GM19239 (cell line): Measurements from ENCODE around the gene CAMTA1.

Experiments used
- DNase-seq: peaks from one replicate; pipeline ENCODE4 v3.0.0; 2011; ENCODE audit warnings: low spot score; ENCODE audit not compliant: insufficient read length
- FAIRE-seq: peaks from 2 replicates; lab custom pipeline; 2011; peaks lifted over from hg19 to GRCh38; lab: Jason Lieb, UNC

CAMTA1 gene

GRCh38 chr1:6870571-6870970 is 85.3 kb downstream of the CAMTA1 start:
- FAIRE-seq (peak; percentile 11), DNase-seq (no peak)

GRCh38 chr1:6871300-6871972 is 86.2 kb downstream of the CAMTA1 start:
- FAIRE-seq (peak; percentile 37), DNase-seq (no peak)

- DNase-seq (no peak), FAIRE-seq (no peak)
Observed at GRCh38 chr1:6872573-6873261, 87.5 kb downstream of the CAMTA1 start.

GRCh38 chr1:6873298-6874015 is 88.2 kb downstream of the CAMTA1 start:
- FAIRE-seq = no peak
- no peak for DNase-seq

- DNase-seq (no peak), FAIRE-seq (no peak)
Observed at GRCh38 chr1:6874298-6874697, 89.0 kb downstream of the CAMTA1 start.

GRCh38 chr1:6880951-6881690 is 95.9 kb downstream of the CAMTA1 start:
- FAIRE-seq = no peak
- no peak for DNase-seq

GRCh38 chr1:6882414-6882813 is 97.2 kb downstream of the CAMTA1 start:
- DNase-seq (no peak), FAIRE-seq (no peak)

GRCh38 chr1:6884652-6885153 is 99.4 kb downstream of the CAMTA1 start:
- FAIRE-seq = no peak
- no peak for DNase-seq

- DNase-seq = no peak
- FAIRE-seq = no peak
Observed at GRCh38 chr1:6885426-6885825, 100.2 kb downstream of the CAMTA1 start.

- FAIRE-seq = no peak
- no peak for DNase-seq
Observed at GRCh38 chr1:6886523-6886922, 101.3 kb downstream of the CAMTA1 start.

GRCh38 chr1:6888268-6888667 is 103.0 kb downstream of the CAMTA1 start:
- FAIRE-seq = no peak

GRCh38 chr1:6888870-6889269 is 103.6 kb downstream of the CAMTA1 start:
- DNase-seq (no peak), FAIRE-seq (peak; percentile 37)

More at GRCh38 chr1:6888268-6888667, 103.0 kb downstream of the CAMTA1 start:
- DNase-seq = no peak

- DNase-seq = peak; percentile 28
- peak; percentile 89 for FAIRE-seq
Observed at GRCh38 chr1:6889875-6890480, 104.7 kb downstream of the CAMTA1 start.

GRCh38 chr1:6890686-6891085 is 105.4 kb downstream of the CAMTA1 start:
- no peak for FAIRE-seq
- DNase-seq = no peak

GRCh38 chr1:6891781-6892579 is 106.7 kb downstream of the CAMTA1 start:
- FAIRE-seq (no peak), DNase-seq (no peak)

GRCh38 chr1:6893388-6893787 is 108.1 kb downstream of the CAMTA1 start:
- no peak for FAIRE-seq
- DNase-seq = no peak

- DNase-seq (no peak), FAIRE-seq (no peak)
Observed at GRCh38 chr1:6897138-6897537, 111.9 kb downstream of the CAMTA1 start.

GRCh38 chr1:6898974-6899539 is 113.8 kb downstream of the CAMTA1 start:
- no peak for FAIRE-seq
- DNase-seq = no peak

- no peak for DNase-seq
- peak; percentile 21 for FAIRE-seq
Observed at GRCh38 chr1:6899621-6900020, 114.4 kb downstream of the CAMTA1 start.
